SK-N-SH treated with all-trans-retinoic acid at 6 μM for 48 hours (cell line): ENCODE measurements around the gene PIMREG.

ENCODE experiments used
- ATAC-seq: fragments of 200-7000 bp; cut with Tn5 transposase; 3 replicates; pipeline ENCODE4 v1.9.1; 2020; ENCODE audit warnings: mild to moderate bottlenecking, moderate library complexity
- ARNTL ChIP-seq: fragments of 450-650 bp; formaldehyde crosslinking; IDR thresholded peaks from 2 replicates; pipeline ENCODE4 v1.5.0; 2020; ENCODE audit warnings: low read depth, mild to moderate bottlenecking, moderate library complexity, borderline replicate concordance
- BACH2 ChIP-seq: fragments of 250-450 bp; sonication (Bioruptor Pico); IDR thresholded peaks from 2 replicates; pipeline ENCODE4 v1.9.0; 2021; ENCODE audit warnings: mild to moderate bottlenecking, borderline replicate concordance
- CSDC2 ChIP-seq: fragments of 250-450 bp; sonication (Bioruptor Pico); IDR thresholded peaks from 2 replicates; pipeline ENCODE4 v1.5.0; 2020; ENCODE audit warnings: mild to moderate bottlenecking, moderate library complexity
- ESRRG ChIP-seq: fragments of 250-450 bp; sonication (Bioruptor Pico); IDR thresholded peaks from 2 replicates; pipeline ENCODE4 v1.6.1; 2021; ENCODE audit warnings: mild to moderate bottlenecking
- GLIS3 ChIP-seq: fragments of 250-450 bp; sonication (Bioruptor Pico); IDR thresholded peaks from 2 replicates; pipeline ENCODE4 v1.5.0; 2020; ENCODE audit warnings: mild to moderate bottlenecking, moderate library complexity
- OSR1 ChIP-seq: fragments of 250-450 bp; sonication (Bioruptor Pico); IDR thresholded peaks from 2 replicates; pipeline ENCODE4 v1.8.0; 2022; ENCODE audit warnings: moderate library complexity, mild to moderate bottlenecking, inconsistent platforms
- PPARA ChIP-seq: fragments of 250-450 bp; sonication (Bioruptor Pico); IDR thresholded peaks from 2 replicates; pipeline ENCODE4 v1.5.0; 2020; ENCODE audit warnings: mild to moderate bottlenecking, borderline replicate concordance
- RARB ChIP-seq: fragments of 250-450 bp; sonication (Bioruptor Pico); IDR thresholded peaks from 2 replicates; pipeline ENCODE4 v1.8.0; 2021; ENCODE audit warnings: mild to moderate bottlenecking, moderate library complexity
- SNAI2 ChIP-seq: fragments of 250-450 bp; sonication (Bioruptor Pico); IDR thresholded peaks from 2 replicates; pipeline ENCODE4 v1.5.0; 2020; ENCODE audit warnings: mild to moderate bottlenecking, moderate library complexity
- TCF4 ChIP-seq: fragments of 250-450 bp; sonication (Bioruptor Pico); IDR thresholded peaks from 2 replicates; pipeline ENCODE4 v1.8.0; 2021; ENCODE audit warnings: mild to moderate bottlenecking, moderate library complexity, borderline replicate concordance
- TOX ChIP-seq: fragments of 250-450 bp; sonication (Bioruptor Pico); IDR thresholded peaks from 2 replicates; pipeline ENCODE4 v1.8.0; 2021; ENCODE audit warnings: mild to moderate bottlenecking, moderate library complexity, borderline replicate concordance
- ZC3H10 ChIP-seq: fragments of 250-450 bp; sonication (Bioruptor Pico); IDR thresholded peaks from 2 replicates; pipeline ENCODE4 v1.5.1; 2021; ENCODE audit warnings: mild to moderate bottlenecking, moderate library complexity
- ZFP3 ChIP-seq: fragments of 250-450 bp; sonication (Bioruptor Pico); IDR thresholded peaks from 2 replicates; pipeline ENCODE4 v1.5.0; 2020; ENCODE audit warnings: mild to moderate bottlenecking, moderate library complexity
- ZFP30 ChIP-seq: fragments of 450-650 bp; formaldehyde crosslinking; IDR thresholded peaks from 2 replicates; pipeline ENCODE4 v1.5.0; 2022; ENCODE audit warnings: mild to moderate bottlenecking, moderate library complexity
- ZNF565 ChIP-seq: fragments of 450-650 bp; formaldehyde crosslinking; conservative IDR thresholded peaks from 2 replicates; pipeline ENCODE4 v1.5.0; 2020; ENCODE audit warnings: low read depth, mild to moderate bottlenecking, moderate library complexity
- ZNF8 ChIP-seq: fragments of 450-650 bp; formaldehyde crosslinking; IDR thresholded peaks from 2 replicates; pipeline ENCODE4 v1.5.0; 2020; ENCODE audit warnings: mild to moderate bottlenecking, moderate library complexity
- TF ChIP-seq, protein P1 (sequence below): fragments of 250-450 bp; sonication (Bioruptor Pico); IDR thresholded peaks from 2 replicates; pipeline ENCODE4 v1.5.1; 2021; ENCODE audit warnings: mild to moderate bottlenecking, moderate library complexity
- TF ChIP-seq, protein P2 (sequence below): fragments of 250-450 bp; sonication (Bioruptor Pico); IDR thresholded peaks from 2 replicates; pipeline ENCODE4 v1.5.1; 2020; ENCODE audit warnings: low read depth, mild to moderate bottlenecking, moderate library complexity
- TF ChIP-seq, protein P3 (sequence below): fragments of 250-450 bp; sonication (Bioruptor Pico); IDR thresholded peaks from 2 replicates; pipeline ENCODE4 v1.5.0; 2020; ENCODE audit warnings: mild to moderate bottlenecking, moderate library complexity
- TF ChIP-seq, protein P4 (sequence below): fragments of 250-450 bp; sonication (Bioruptor Pico); IDR thresholded peaks from 2 replicates; pipeline ENCODE4 v1.8.0; 2021; ENCODE audit warnings: low read depth, mild to moderate bottlenecking, moderate library complexity, borderline replicate concordance
- TF ChIP-seq, protein P5 (sequence below): fragments of 250-450 bp; sonication (Bioruptor Pico); IDR thresholded peaks from 2 replicates; pipeline ENCODE4 v1.8.0; 2020; ENCODE audit warnings: mild to moderate bottlenecking, moderate library complexity, borderline replicate concordance

PIMREG gene

DNA sequence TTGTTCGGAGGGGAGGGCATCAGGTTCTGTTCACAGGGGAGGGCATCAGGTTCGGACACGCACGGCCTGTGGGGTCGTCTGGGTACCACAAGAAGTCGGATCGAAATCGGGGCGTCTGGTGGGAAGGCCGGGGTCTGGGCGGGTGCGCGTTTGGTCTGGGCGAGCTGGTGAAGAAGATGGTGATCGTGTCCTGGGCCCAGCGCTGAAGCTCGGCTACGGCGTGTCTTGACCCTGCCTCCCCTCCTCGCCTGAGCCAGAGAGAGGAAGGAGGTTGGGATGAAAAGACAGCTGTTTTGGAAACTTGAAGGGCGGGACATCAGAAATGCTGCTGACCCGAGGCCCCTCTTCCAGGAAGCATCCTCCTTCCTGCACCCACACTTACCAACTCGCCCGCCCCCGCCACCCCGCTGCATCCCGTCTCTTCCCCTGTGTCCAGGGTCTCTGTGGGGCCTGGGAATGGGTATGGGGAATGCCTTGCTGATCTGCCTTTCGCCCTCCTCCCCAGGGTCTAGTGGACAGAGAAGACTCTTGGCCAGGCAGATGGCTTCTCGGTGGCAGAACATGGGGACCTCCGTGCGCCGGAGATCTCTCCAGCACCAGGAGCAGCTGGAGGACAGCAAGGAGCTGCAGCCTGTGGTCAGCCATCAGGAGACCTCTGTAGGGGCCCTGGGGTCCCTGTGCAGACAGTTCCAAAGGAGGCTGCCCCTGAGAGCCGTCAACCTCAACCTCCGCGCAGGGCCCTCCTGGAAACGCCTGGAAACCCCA is 498 bp downstream of the PIMREG start:
- TF ChIP-seq ZC3H10 (CRISPR knock-in tag): no peak
- TF ChIP-seq, protein P1, sequence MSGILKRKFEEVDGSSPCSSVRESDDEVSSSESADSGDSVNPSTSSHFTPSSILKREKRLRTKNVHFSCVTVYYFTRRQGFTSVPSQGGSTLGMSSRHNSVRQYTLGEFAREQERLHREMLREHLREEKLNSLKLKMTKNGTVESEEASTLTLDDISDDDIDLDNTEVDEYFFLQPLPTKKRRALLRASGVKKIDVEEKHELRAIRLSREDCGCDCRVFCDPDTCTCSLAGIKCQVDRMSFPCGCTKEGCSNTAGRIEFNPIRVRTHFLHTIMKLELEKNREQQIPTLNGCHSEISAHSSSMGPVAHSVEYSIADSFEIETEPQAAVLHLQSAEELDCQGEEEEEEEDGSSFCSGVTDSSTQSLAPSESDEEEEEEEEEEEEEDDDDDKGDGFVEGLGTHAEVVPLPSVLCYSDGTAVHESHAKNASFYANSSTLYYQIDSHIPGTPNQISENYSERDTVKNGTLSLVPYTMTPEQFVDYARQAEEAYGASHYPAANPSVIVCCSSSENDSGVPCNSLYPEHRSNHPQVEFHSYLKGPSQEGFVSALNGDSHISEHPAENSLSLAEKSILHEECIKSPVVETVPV (CRISPR knock-in tag): no peak
- ATAC-seq: peak; percentile 2; the same call in 2 of the 3 replicates

DNA sequence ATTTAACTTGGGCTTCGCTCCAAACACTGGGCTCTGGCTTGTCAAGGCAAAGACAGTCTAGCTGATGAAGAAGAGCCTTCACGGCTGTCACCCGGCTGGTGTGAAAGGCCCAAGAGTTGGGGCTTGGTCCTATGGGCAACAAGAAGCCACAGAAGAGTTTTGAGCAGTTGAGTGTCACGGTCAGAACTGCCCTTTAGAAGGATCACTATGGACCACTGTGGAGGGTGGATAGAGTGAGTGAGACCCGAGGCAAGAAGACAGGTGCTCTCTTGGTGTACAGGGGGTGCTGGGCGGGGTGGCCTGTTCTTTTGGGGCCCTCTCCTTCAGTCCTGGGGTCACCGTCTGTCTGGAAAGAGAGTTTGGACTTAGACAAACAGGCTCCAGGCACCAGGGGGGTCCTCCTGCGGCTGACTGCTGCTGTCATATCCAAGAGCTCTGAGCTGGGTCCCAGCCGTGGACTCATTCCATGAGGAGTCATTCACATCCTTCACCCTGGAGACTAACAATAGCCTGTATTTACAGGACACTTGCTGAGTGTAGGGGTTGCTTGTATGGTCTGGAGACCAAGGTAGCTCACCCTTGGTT is 2.4 kb downstream of the PIMREG start:
- TF ChIP-seq ESRRG (CRISPR knock-in tag): no peak
- no peak for TF ChIP-seq TCF4 (CRISPR knock-in tag)
- TF ChIP-seq, protein P2, sequence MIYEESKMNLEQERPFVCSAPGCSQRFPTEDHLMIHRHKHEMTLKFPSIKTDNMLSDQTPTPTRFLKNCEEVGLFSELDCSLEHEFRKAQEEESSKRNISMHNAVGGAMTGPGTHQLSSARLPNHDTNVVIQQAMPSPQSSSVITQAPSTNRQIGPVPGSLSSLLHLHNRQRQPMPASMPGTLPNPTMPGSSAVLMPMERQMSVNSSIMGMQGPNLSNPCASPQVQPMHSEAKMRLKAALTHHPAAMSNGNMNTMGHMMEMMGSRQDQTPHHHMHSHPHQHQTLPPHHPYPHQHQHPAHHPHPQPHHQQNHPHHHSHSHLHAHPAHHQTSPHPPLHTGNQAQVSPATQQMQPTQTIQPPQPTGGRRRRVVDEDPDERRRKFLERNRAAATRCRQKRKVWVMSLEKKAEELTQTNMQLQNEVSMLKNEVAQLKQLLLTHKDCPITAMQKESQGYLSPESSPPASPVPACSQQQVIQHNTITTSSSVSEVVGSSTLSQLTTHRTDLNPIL (CRISPR knock-in tag): no peak
- no peak for TF ChIP-seq PPARA
- no peak for TF ChIP-seq OSR1 (CRISPR knock-in tag)
- no peak for TF ChIP-seq ARNTL (CRISPR knock-in tag)
- no peak for TF ChIP-seq ZC3H10 (CRISPR knock-in tag)
- no peak for TF ChIP-seq ZNF8 (CRISPR knock-in tag)
- TF ChIP-seq TOX: no peak
- TF ChIP-seq ZFP3 (CRISPR knock-in tag): no peak
- TF ChIP-seq, protein P3, sequence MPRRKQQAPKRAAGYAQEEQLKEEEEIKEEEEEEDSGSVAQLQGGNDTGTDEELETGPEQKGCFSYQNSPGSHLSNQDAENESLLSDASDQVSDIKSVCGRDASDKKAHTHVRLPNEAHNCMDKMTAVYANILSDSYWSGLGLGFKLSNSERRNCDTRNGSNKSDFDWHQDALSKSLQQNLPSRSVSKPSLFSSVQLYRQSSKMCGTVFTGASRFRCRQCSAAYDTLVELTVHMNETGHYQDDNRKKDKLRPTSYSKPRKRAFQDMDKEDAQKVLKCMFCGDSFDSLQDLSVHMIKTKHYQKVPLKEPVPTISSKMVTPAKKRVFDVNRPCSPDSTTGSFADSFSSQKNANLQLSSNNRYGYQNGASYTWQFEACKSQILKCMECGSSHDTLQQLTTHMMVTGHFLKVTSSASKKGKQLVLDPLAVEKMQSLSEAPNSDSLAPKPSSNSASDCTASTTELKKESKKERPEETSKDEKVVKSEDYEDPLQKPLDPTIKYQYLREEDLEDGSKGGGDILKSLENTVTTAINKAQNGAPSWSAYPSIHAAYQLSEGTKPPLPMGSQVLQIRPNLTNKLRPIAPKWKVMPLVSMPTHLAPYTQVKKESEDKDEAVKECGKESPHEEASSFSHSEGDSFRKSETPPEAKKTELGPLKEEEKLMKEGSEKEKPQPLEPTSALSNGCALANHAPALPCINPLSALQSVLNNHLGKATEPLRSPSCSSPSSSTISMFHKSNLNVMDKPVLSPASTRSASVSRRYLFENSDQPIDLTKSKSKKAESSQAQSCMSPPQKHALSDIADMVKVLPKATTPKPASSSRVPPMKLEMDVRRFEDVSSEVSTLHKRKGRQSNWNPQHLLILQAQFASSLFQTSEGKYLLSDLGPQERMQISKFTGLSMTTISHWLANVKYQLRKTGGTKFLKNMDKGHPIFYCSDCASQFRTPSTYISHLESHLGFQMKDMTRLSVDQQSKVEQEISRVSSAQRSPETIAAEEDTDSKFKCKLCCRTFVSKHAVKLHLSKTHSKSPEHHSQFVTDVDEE (CRISPR knock-in tag): no peak
- TF ChIP-seq, protein P4, sequence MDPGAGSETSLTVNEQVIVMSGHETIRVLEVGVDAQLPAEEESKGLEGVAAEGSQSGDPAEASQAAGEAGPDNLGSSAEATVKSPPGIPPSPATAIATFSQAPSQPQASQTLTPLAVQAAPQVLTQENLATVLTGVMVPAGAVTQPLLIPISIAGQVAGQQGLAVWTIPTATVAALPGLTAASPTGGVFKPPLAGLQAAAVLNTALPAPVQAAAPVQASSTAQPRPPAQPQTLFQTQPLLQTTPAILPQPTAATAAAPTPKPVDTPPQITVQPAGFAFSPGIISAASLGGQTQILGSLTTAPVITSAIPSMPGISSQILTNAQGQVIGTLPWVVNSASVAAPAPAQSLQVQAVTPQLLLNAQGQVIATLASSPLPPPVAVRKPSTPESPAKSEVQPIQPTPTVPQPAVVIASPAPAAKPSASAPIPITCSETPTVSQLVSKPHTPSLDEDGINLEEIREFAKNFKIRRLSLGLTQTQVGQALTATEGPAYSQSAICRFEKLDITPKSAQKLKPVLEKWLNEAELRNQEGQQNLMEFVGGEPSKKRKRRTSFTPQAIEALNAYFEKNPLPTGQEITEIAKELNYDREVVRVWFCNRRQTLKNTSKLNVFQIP (CRISPR knock-in tag): no peak

DNA sequence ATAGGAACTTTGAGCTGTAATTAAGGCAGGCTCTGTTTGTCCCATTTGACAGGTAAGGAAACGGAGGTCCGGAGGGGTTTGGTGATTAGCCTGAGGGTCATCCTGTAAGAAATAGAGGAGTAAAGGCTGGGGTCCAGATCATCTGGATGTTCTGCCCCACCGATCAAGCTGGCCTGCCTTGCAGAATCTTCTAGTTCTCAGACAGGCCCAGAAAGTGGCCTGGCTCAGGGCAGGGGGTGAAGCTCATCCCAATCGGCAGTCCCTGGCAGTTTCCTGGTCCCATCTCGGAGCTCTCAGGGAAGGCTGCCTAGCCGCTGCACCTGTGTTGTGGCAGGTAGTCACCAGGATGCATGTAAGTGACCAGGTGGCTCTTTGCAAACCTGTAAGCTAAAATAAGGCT is 4.2 kb downstream of the PIMREG start:
- ATAC-seq: no peak
- TF ChIP-seq ZC3H10 (CRISPR knock-in tag) (no peak), GLIS3 (CRISPR knock-in tag) (no peak)

More for the DNA sequence above, 2.4 kb downstream of the PIMREG start:
- no peak for ATAC-seq

DNA sequence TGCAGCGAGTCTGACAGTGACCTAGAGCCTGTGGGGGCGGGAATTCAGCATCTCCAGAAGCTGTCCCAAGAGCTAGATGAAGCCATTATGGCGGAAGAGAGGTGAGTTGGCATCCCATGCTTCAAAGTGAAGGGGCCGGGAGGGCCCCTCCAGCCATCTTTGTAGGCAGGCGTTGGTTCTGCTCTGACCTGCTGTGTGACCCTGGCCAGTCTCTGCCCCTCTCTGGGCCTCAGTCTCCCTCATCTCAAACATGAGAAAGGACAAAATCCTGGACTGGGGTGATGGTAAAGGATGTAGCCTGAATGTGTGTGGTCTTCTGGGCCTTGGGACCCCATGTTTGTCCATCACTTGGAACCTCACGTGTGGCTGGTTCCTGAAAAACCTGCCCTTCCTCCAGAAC is 5.1 kb downstream of the PIMREG start:
- no peak for ATAC-seq
- no peak for TF ChIP-seq TCF4 (CRISPR knock-in tag)
- TF ChIP-seq, protein P1 (CRISPR knock-in tag): no peak
- TF ChIP-seq ZFP30: no peak
- no peak for TF ChIP-seq OSR1 (CRISPR knock-in tag)
- TF ChIP-seq, protein P5, sequence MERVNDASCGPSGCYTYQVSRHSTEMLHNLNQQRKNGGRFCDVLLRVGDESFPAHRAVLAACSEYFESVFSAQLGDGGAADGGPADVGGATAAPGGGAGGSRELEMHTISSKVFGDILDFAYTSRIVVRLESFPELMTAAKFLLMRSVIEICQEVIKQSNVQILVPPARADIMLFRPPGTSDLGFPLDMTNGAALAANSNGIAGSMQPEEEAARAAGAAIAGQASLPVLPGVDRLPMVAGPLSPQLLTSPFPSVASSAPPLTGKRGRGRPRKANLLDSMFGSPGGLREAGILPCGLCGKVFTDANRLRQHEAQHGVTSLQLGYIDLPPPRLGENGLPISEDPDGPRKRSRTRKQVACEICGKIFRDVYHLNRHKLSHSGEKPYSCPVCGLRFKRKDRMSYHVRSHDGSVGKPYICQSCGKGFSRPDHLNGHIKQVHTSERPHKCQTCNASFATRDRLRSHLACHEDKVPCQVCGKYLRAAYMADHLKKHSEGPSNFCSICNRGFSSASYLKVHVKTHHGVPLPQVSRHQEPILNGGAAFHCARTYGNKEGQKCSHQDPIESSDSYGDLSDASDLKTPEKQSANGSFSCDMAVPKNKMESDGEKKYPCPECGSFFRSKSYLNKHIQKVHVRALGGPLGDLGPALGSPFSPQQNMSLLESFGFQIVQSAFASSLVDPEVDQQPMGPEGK (CRISPR knock-in tag): no peak
- TF ChIP-seq ZNF8 (CRISPR knock-in tag): no peak
- TF ChIP-seq RARB: no peak
- no peak for TF ChIP-seq ZNF565
- no peak for TF ChIP-seq CSDC2 (CRISPR knock-in tag)
- TF ChIP-seq SNAI2: no peak
- no peak for TF ChIP-seq ESRRG (CRISPR knock-in tag)
- no peak for TF ChIP-seq PPARA
- TF ChIP-seq GLIS3 (CRISPR knock-in tag): no peak
- no peak for TF ChIP-seq BACH2 (CRISPR knock-in tag)
- TF ChIP-seq, protein P4 (CRISPR knock-in tag): no peak
- no peak for TF ChIP-seq ZC3H10 (CRISPR knock-in tag)
